Measurements from ENCODE around the gene FSCN2.

Gene FSCN2

GRCh38 chr17:81542431-81543338, 14.5 kb downstream of the FSCN2 start:
- no peak for DNase-seq (ENCODE audit: low read depth)

- no peak for DNase-seq (ENCODE audit: low read depth)
Observed at GRCh38 chr17:81543339-81543675, 15.1 kb downstream of the FSCN2 start.

- no peak for DNase-seq (ENCODE audit: low read depth)
Observed at GRCh38 chr17:81543756-81544155, 15.6 kb downstream of the FSCN2 start.

- DNase-seq (ENCODE audit: low read depth), result no peak
Observed at GRCh38 chr17:81544281-81544974, 16.3 kb downstream of the FSCN2 start.

- DNase-seq (ENCODE audit: low read depth), result no peak
Observed at GRCh38 chr17:81545160-81545949, 17.2 kb downstream of the FSCN2 start.

GRCh38 chr17:81546906-81547613, 18.9 kb downstream of the FSCN2 start:
- DNase-seq (ENCODE audit: low read depth), result no peak

- DNase-seq (ENCODE audit: low read depth), result no peak
Observed at GRCh38 chr17:81547614-81547982, 19.4 kb downstream of the FSCN2 start.

GRCh38 chr17:81549031-81549557, 20.9 kb downstream of the FSCN2 start:
- DNase-seq (ENCODE audit: low read depth), result no peak

GRCh38 chr17:81549826-81550225, 21.6 kb downstream of the FSCN2 start:
- no peak for DNase-seq (ENCODE audit: low read depth)

GRCh38 chr17:81550285-81550684, 22.1 kb downstream of the FSCN2 start:
- no peak for DNase-seq (ENCODE audit: low read depth)

- no peak for DNase-seq (ENCODE audit: low read depth)
Observed at GRCh38 chr17:81550830-81551457, 22.8 kb downstream of the FSCN2 start.

GRCh38 chr17:81551458-81552243, 23.5 kb downstream of the FSCN2 start:
- DNase-seq (ENCODE audit: low read depth), result no peak

GRCh38 chr17:81552244-81553017, 24.3 kb downstream of the FSCN2 start, which contains the start of gene FAAP100:
TSS of gene FAAP100 (minus strand) at chr17:81552353. CDS start at chr17:81552330, 23 bp downstream.
- peak; percentile 71 for DNase-seq (ENCODE audit: low read depth)

GRCh38 chr17:81553018-81553615, 24.9 kb downstream of the FSCN2 start:
- DNase-seq (ENCODE audit: low read depth), result peak; percentile 40

- no peak for DNase-seq (ENCODE audit: low read depth)
Observed at GRCh38 chr17:81553616-81554181, 25.5 kb downstream of the FSCN2 start.

- no peak for DNase-seq (ENCODE audit: low read depth)
Observed at GRCh38 chr17:81556175-81556691, 28.1 kb downstream of the FSCN2 start.

- no peak for DNase-seq (ENCODE audit: low read depth)
Observed at GRCh38 chr17:81556863-81557262, 28.7 kb downstream of the FSCN2 start.

- no peak for DNase-seq (ENCODE audit: low read depth)
Observed at GRCh38 chr17:81557276-81558114, 29.3 kb downstream of the FSCN2 start.

Measured in stimulated activated CD8-positive, alpha-beta memory T cell treated with anti-CD3 and anti-CD28 coated beads, Interleukin-15, amount 100 ng/mL, for 24 hours (primary cell).